Activated T-cell treated with anti-CD3 and anti-CD28 coated beads, Interleukin-2, amount 50 U/mL, for 48 hours (primary cell): ENCODE data around the gene TBC1D7.

Experiments used
- DNase-seq, 2 experiments: peaks; one replicate each; pipeline ENCODE4 v3.0.0-alpha.2; 2020

TBC1D7 gene

GRCh38 chr6:13263669-13264068, 64.7 kb downstream of the TBC1D7 start:
- DNase-seq: no peak

DNA sequence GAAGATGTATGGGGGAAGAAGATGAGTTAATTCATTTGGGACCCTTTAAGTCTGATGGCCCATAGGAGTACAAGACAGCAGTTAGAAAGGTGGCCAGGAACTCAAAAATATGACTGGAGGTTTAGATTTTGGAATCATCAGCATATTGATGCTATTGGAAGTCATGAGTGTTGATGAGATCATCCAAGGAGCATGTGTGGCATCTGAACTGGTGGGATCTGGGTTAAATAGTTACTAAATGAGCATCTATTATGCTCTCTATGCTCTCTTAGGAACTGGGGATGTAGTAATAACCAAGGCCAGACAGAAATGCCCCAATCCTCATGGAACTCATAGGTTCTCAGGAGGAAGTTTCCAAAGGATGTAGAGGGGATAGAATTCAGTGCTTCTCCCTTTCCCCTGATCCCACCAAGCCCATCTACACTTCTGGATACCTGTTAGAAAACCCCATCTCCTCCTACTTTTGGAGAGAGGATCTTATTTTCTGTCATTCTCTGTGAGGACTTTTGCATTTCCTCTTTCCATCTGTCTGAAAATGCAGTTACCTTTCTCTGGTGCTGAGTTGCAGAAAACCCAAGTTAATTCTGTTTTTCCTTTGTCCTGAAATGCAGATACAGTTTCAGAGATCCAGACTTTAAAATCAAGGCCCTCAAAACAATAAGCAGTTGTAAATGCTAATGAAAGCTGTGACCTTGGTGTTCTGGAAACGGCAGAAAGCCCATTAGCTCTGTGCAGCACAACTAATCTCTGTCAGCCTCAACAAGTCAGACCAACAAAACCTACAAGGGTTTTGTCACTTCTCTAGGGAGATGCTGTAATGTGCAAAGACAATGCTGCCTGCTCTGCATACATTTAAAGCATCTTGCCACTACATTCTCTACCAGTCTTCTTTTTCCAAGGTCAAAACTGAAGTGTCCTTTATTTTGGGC, 65.8 kb downstream of the TBC1D7 start:
- no peak for DNase-seq

DNA sequence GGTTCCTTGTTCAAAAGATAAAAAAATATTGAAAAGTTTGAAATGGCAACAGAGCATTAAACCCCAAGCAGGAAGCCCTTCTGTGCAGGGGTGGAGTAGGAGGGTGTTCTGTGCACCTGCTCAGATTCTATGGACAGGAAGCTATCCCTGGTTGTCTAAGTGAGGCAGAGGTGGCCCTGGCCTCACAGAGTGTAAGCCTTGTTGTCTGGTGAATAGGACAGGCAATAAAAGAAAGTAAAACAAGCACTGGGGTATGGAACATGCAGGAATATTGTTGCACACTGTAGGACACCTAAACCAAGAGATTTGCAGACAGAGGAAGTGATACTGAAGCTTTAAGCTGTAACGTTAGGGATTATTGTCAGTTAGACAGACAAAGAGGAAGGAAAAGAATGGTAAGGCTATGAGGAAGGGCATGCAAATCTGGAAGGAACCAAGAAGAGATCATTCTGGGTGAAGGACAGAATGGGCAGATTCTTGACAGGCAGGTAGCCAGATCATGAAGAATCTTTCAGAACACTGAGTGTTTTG, 66.8 kb downstream of the TBC1D7 start:
- DNase-seq: no peak

DNA sequence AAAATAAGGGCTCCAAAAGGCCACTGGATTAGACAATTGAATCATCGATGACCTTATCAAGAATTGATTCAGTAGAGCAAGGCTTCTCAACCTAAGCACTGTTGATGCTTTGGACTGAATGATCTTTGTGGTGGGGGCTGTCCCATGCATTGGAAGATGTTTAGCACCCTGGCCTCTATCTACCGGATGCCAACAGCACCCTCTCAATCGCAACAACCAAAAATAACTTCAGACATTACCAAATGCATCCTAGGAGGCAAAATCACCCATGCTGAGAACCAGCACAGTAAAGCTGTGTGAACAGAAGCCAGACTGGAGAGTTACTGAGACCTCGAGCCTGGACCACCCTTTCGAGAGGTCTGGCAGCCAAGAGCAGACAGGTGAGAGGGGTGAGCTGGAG, 67.5 kb downstream of the TBC1D7 start:
- no peak for DNase-seq

DNA sequence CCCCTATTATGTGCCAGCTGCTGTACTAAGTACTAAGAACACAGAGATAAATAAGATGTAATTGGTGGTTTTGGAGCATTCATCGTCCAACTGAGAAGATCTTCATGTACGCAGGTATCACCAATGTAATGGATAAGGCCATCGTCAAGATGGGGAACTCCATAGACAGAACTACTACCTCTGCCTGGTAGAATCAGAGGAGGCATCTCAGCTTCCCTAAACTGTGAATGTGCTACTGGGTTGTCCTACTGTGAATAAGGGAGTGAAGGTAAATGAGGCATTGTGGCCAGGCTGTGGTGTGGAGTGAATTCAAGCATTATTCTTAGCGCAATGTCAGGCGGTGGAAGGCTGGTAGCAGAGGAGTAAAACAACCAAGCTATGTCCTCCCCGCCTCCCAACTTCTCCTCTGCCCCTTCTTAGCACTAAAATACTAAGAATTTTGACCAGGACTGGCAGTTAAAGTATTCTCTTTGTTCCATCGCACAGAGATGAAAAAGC, 68.2 kb downstream of the TBC1D7 start:
- DNase-seq: no peak

GRCh38 chr6:13259393-13259792, 68.9 kb downstream of the TBC1D7 start:
- no peak for DNase-seq

DNA sequence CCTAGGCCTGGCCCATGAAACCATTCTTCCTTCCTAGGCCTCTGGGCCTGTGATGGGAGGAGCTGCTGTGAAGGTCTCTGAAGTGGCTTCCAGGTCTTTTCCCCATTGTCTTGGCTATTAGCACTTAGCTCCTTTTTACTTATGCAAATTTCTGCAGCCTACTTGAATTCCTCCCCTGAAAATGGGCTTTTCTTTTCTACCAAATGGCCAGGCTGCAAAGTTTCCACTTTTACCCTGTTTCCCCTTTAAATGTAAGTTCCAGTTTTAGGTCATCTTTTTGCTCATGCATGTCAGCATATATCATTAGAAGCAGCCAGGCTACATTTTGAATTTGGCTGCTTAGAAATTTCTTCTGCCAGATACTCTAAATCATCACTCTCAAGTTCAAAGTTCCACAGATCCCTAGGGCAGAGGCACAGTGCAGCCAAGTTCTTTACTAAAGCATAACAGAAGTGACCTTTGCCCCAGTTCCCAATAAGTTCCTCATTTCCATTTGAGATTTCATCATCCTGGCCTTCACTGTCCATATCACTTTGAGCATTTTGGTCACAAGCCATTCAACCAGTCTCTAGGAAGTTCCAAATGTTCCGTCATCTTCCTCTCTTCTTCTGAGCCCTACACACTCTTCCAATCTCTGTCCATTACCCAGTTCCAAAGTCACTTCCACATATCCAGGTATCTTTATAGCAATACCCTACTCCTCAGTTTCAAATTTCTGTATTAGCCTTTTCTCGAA, 71.9 kb downstream of the TBC1D7 start:
- no peak for DNase-seq
